MCF 10A (cell line): ENCODE data around the gene ATP5MC2. TPM values are rescaled to one million over a fixed set of nuclear protein-coding genes. Genes with fewer than 3 reads are reported as not detected.

Source experiments
- BruUV-seq: library from RNA; stranded (reverse); fragments of 400-500 nt; replicated peaks from 2 replicates; lab custom pipeline; 2021; lab: Mats Ljungman, UMichigan
- CTCF ChIA-PET: fragments of 300-600 bp; sonication (Branson Sonifier 250); formaldehyde crosslinking; extraction: SDS; loops from one replicate; lab custom pipeline; 2021; ENCODE audit warnings: antibody characterized with exemption, inconsistent platforms; lab: Yijun Ruan, JAX
- POLR2A ChIA-PET: fragments of 300-600, 350-650 bp; sonication (Branson Sonifier 250); formaldehyde crosslinking; extraction: SDS; loops from one replicate; lab custom pipeline; 2020; ENCODE audit warnings: antibody characterized with exemption, inconsistent platforms; lab: Yijun Ruan, JAX
- DNase-seq: peaks from one replicate; pipeline ENCODE4 v3.0.0-alpha.2; 2018; ENCODE audit not compliant: unreplicated experiment
- H3K27ac Mint-ChIP-seq: one replicate; pipeline ENCODE4 v1.8.0; 2022; ENCODE audit warnings: mild to moderate bottlenecking, low read depth, mixed read lengths; ENCODE audit not compliant: unreplicated experiment
- H3K27me3 Mint-ChIP-seq: one replicate; pipeline ENCODE4 v1.8.0; 2022; ENCODE audit warnings: mixed read lengths; ENCODE audit not compliant: insufficient read depth, unreplicated experiment
- H3K36me3 Mint-ChIP-seq: one replicate; pipeline ENCODE4 v1.8.0; 2022; ENCODE audit warnings: mild to moderate bottlenecking, moderate library complexity, mixed read lengths; ENCODE audit not compliant: insufficient read depth, unreplicated experiment
- H3K4me1 Mint-ChIP-seq: one replicate; pipeline ENCODE4 v1.8.0; 2022; ENCODE audit warnings: mixed read lengths; ENCODE audit not compliant: insufficient read depth, unreplicated experiment
- H3K4me3 Mint-ChIP-seq: one replicate; pipeline ENCODE4 v1.8.0; 2022; ENCODE audit warnings: mild to moderate bottlenecking, moderate library complexity, mixed read lengths; ENCODE audit not compliant: unreplicated experiment
- H3K9me3 Mint-ChIP-seq: one replicate; pipeline ENCODE4 v1.8.0; 2022; ENCODE audit warnings: mixed read lengths; ENCODE audit not compliant: unreplicated experiment
- intact Hi-C: fragments of 100-400 bp; cut with micrococcal nuclease; formaldehyde crosslinking; loops from 2 replicates; pipeline ENCODE4 v1.14.1; 2022
- total RNA-seq: library from RNA; stranded (reverse); gene quantifications from 2 replicates; pipeline ENCODE4 v1.2.3, GENCODE V29; 2022
- TF ChIP-seq, protein P1 (sequence below): fragments of 200-600 bp; IDR thresholded peaks from one replicate; pipeline ENCODE4 v1.8.0; 2022; ENCODE audit warnings: antibody characterized with exemption, mild to moderate bottlenecking; ENCODE audit not compliant: unreplicated experiment

Gene ATP5MC2
- total RNA-seq, 1 experiment from 2014 or later, result 381 TPM

DNA sequence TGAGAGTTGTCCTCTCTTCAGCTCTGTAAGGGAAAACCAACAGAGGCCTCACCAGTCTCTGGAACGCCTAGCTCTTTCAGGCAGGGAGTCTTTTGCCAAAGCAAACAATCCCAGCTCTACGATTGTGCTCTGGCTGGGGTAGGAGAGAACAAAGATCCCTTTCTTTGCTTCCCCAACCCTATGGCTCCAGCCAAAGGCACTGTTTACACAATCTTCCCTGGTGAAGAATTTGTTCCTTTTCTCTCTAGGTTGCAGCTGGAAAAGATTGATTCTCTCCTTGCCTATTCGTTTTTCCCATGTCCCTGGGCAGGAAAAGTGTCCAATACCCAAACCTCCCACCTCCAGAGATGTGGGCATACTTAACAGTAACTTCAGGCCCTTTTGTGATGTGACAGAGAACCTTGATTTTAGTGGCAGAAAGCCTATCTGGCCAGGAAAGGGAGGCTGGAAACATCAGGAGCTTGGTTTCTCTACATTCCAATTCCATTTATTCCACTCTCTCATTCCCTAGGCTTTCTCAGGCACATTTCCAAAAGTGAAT is 16.8 kb downstream of the ATP5MC2 start:
- ChIA-PET CTCF (interaction anchor here (0.8 to 2.0 kb wide), 3 partner anchors 9 to 85 kb away, joined by 3 to 5 read pairs (median 3); partner anchors contain the start of gene ATP5MC2), POLR2A (interaction anchor here (0.7 to 2.5 kb wide), 12 partner anchors 13 to 686 kb away, joined by 3 to 17 read pairs (median 4); partner anchors contain the start of genes ATF7 and ATP5MC2)
- intact Hi-C loops, result no loop called here
- TF ChIP-seq, protein P1, sequence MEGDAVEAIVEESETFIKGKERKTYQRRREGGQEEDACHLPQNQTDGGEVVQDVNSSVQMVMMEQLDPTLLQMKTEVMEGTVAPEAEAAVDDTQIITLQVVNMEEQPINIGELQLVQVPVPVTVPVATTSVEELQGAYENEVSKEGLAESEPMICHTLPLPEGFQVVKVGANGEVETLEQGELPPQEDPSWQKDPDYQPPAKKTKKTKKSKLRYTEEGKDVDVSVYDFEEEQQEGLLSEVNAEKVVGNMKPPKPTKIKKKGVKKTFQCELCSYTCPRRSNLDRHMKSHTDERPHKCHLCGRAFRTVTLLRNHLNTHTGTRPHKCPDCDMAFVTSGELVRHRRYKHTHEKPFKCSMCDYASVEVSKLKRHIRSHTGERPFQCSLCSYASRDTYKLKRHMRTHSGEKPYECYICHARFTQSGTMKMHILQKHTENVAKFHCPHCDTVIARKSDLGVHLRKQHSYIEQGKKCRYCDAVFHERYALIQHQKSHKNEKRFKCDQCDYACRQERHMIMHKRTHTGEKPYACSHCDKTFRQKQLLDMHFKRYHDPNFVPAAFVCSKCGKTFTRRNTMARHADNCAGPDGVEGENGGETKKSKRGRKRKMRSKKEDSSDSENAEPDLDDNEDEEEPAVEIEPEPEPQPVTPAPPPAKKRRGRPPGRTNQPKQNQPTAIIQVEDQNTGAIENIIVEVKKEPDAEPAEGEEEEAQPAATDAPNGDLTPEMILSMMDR, result no peak
- no peak overlapping the region for H3K4me3 Mint-ChIP-seq
- peaks cover 16% of the 10 kb centered on the region for H3K4me1 Mint-ChIP-seq
- peak; percentile 77 for DNase-seq
- H3K9me3 Mint-ChIP-seq, result no peaks in the 10 kb centered on the region
- H3K27ac Mint-ChIP-seq, result peak overlapping the region; percentile 82
- no peaks in the 10 kb centered on the region for H3K27me3 Mint-ChIP-seq
- peaks cover 28% of the 10 kb centered on the region for H3K36me3 Mint-ChIP-seq
- no TSS peak for BruUV-seq

DNA sequence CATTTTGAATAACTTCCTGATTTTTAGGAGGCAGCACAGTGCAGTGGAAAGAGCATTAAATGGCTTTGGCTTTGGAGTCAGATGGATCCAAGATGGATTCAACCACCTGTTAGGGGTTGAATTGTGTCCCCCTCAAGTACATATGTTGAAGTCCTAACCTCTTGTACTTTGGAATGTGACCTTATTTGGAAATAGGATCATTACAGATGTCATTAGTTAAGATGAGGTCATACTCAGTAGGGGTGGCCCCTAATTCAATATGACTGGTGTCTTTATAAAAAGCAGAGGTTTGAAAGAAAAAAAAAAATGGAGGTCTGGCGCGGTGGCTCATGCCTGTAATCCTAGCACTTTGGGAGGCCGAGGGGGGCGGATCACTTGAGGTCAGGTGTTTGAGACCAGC is 18.8 kb downstream of the ATP5MC2 start:
- TF ChIP-seq, protein P1, result no peak
- Mint-ChIP-seq H3K27ac (no peak overlapping the region), H3K36me3 (peaks cover 8% of the 10 kb centered on the region), H3K4me1 (peaks cover 16% of the 10 kb centered on the region), H3K27me3 (no peaks in the 10 kb centered on the region), H3K9me3 (no peaks in the 10 kb centered on the region), H3K4me3 (no peak overlapping the region)
- BruUV-seq, result no TSS peak
- ChIA-PET CTCF (no interaction called here), POLR2A (no interaction called here)
- no peak for DNase-seq
- intact Hi-C loops, result no loop called here

DNA sequence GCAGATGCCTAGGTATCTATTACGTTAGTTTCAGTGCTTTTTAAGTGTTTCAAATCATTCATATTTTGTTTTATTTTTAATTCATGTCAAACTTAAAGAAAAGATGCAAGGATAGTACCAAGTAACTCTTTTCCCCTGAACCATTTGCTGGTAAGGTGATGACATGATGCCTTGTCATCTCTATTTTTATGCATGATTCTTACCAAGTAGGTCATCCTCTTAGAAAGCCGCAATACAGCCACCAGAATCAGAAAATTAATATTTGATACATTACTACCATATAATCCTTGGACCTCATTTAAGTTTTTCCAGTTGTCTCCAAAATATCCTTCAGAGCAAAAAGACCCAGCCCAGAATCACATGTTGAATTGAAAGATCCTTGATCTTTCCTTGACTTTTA is 22.3 kb downstream of the ATP5MC2 start:
- no TSS peak for BruUV-seq
- no peak for DNase-seq
- H3K27me3 Mint-ChIP-seq, result no peaks in the 10 kb centered on the region

DNA sequence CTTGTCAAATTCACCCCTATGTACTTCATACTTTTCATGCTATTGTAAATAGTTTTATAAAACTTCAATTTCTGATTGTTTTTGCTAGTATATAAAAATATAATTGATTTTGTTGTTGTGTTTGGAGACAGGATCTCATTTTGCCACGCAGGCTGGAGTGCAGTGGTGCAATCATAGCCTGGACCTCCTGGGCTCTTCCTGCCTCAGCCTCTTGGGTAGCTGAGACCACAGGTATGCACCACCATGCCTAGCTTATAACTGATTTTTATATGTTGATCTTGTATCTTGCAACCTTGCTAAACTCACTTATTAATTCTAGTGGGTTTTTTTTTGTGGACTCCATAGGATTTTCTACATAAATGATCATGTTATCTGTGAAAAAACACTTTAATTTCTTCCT is 23.5 kb downstream of the ATP5MC2 start:
- TF ChIP-seq, protein P1, result no peak
- intact Hi-C loops, result no loop called here
- BruUV-seq, result no TSS peak
- ChIA-PET CTCF (no interaction called here), POLR2A (interaction anchor here (0.6 to 1.1 kb wide), 2 partner anchors 19 to 29 kb away, joined by 3 to 7 read pairs; no protein-coding TSS in a partner anchor)
- no peak overlapping the region for H3K27ac Mint-ChIP-seq
- no peaks in the 10 kb centered on the region for H3K4me1 Mint-ChIP-seq
- DNase-seq, result no peak
- no peak overlapping the region for H3K4me3 Mint-ChIP-seq
- no peaks in the 10 kb centered on the region for H3K27me3 Mint-ChIP-seq
- H3K9me3 Mint-ChIP-seq, result no peaks in the 10 kb centered on the region
- H3K36me3 Mint-ChIP-seq, result no peaks in the 10 kb centered on the region

More for the DNA sequence above, 22.3 kb downstream of the ATP5MC2 start:
- TF ChIP-seq, protein P1, result no peak
- Mint-ChIP-seq H3K36me3 (no peaks in the 10 kb centered on the region), H3K4me3 (no peak overlapping the region), H3K4me1 (peaks cover 4% of the 10 kb centered on the region), H3K9me3 (no peaks in the 10 kb centered on the region), H3K27ac (no peak overlapping the region)
- ChIA-PET CTCF (no interaction called here), POLR2A (no interaction called here)
- intact Hi-C loops, result no loop called here
